Measurements from ENCODE around the gene PMAIP1. TPM values are rescaled to one million over a fixed set of nuclear protein-coding genes. Genes with fewer than 3 reads are reported as not detected.

The PMAIP1 gene
- polyA plus RNA-seq, 1 of the 3 experiments (the other 2 are of a cell fraction), result 76.9 TPM

DNA sequence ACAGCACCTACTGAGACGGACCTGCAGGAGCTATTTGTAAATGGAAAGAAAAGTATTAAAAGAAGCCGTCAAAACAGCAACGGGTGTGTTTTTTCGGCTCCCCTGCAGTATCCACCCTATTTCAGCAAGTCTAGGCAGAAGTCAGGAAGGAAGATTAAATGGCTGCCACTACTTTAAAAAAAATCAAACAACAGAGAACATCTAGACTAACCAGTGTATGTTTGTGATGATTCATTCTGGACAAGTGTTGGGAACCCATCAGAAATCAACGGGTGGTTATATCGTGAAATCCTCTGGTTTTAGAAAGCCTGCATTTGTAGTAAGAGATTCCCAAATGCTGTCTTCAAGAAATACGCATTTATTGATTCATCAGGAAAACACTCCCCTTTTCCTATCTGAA is 9.0 kb downstream of the PMAIP1 start:
- Histone ChIP-seq H3K9me3 (no peaks in the 10 kb centered on the region), H3K36me3 (replicated peaks in 1 of 2; ENCODE audit: control insufficient read depth in 1 of 2, insufficient read depth in 2 of 2, low read length in 1 of 2) (peaks cover 5 to 7% of the 10 kb centered on the region in 2 experiments), H3K4me3 (ENCODE audit: low read depth in 2 of 2, low read length in 1 of 2) (no peak overlapping the region), H3K27me3 (ENCODE audit: insufficient read depth) (no peaks in the 10 kb centered on the region), H3K4me2 (peak overlapping the region; percentile 43; the same call in 1 of the 2 replicates), H3F3A (replicated peaks; ENCODE audit: insufficient read depth) (peaks cover 49% of the 10 kb centered on the region), H3K27ac (ENCODE audit: low read depth in 2 of 2, low read length in 1 of 2) (peak overlapping the region; percentile 56 to 92; a peak in 3 of 4 replicates), H4K20me1 (ENCODE audit: insufficient read depth) (no peaks in the 10 kb centered on the region; the same call in 1 of the 2 replicates), H2AFZ (ENCODE audit: low read depth) (peak overlapping the region; percentile 60), H3K9me2 (no peaks in the 10 kb centered on the region), H3K79me2 (ENCODE audit: insufficient read depth) (peaks cover 6% of the 10 kb centered on the region), H3K4me1 (ENCODE audit: control insufficient read depth in 1 of 2, insufficient read depth in 2 of 2, low read depth in 1 of 2, low read length in 1 of 2) (peaks cover 2 to 29% of the 10 kb centered on the region in 2 experiments), H3K9ac (peak overlapping the region; percentile 28; the same call in 1 of the 2 replicates)
- 68% methylated on average over 7 of the region's 7 CpGs for WGBS (ENCODE audit: low lambda C conversion rate)
- ChIA-PET POLR2A (interaction anchor here (1.5 kb wide), 1 partner anchor 8 kb away, joined by 5 read pairs; no protein-coding TSS in a partner anchor), CTCF (no interaction called here)
- no peak for DNase-seq
- TF ChIP-seq CHD2 (IDR thresholded peaks at IDR 0.05; ENCODE audit: low read length, partially characterized antibody) (no peak), MEF2A (IDR thresholded peaks at IDR 0.05; ENCODE audit: borderline replicate concordance, low read depth) (no peak), FOSL2 (IDR thresholded peaks at IDR 0.05; ENCODE audit: borderline replicate concordance, low read depth) (peak; percentile 24; the same call in 1 of the 2 replicates), JUND (IDR thresholded peaks at IDR 0.05) (0 out of 2 replicates have a peak, but pooled peaks have one; percentile 31)

DNA sequence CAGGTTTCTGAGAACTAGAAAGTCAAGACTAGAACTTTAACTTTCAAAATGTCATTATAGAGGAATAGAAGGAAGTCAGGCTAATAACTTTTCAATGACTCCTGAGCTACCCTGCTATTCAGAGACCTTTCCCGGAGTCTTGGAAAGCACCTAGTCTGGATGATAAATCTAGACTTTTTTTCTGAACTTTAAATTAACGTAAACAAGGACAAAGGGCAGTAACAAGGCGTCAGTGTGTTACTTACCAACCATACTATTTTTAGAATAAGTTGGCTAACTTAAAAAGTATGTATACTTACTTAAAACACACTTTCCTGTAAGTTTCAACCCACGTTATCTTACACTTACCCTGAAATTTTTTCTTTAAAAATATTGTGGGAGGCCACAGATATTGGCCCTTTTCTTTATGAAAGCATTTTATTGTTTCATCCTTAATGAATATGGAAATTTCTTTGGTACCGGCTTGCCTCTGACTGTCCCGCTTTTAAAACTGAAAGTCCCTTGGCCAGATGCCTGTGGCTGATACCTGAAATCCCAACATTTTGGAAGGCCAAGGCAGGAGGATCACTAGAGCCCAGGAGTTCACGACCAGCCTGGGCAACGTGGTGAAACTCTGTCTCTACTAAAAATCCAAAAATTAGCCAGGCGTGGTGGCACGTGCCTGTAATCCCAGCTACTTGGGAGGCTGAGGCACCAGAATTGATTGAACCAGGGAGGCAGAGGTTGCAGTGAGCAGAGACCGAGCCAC is 9.7 kb downstream of the PMAIP1 start:
- peak overlapping the region; percentile 28 for H3K9ac ChIP-seq
- peak overlapping the region; percentile 43; the same call in 1 of the 2 replicates for H3K4me2 ChIP-seq
- CTCF ChIA-PET, result no interaction called here
- H3K36me3 ChIP-seq (replicated peaks in 1 of 2; ENCODE audit: control insufficient read depth in 1 of 2, insufficient read depth in 2 of 2, low read length in 1 of 2), result peaks cover 0 to under 1% of the 10 kb centered on the region in 2 experiments
- no peaks in the 10 kb centered on the region for H3K27me3 ChIP-seq (ENCODE audit: insufficient read depth)
- H3K9me3 ChIP-seq, result no peaks in the 10 kb centered on the region
- H2AFZ ChIP-seq (ENCODE audit: low read depth), result peak overlapping the region; percentile 60
- DNase-seq, result no peak
- peak overlapping the region; percentile 56 to 92; a peak in 3 of 4 replicates for H3K27ac ChIP-seq (ENCODE audit: low read depth in 2 of 2, low read length in 1 of 2)
- peaks cover 45% of the 10 kb centered on the region for H3F3A ChIP-seq (replicated peaks; ENCODE audit: insufficient read depth)
- POLR2A ChIA-PET, result interaction anchor here (1.5 kb wide), 1 partner anchor 9 kb away, joined by 5 read pairs; no protein-coding TSS in a partner anchor
- H3K9me2 ChIP-seq, result no peaks in the 10 kb centered on the region
- no peak overlapping the region for H3K4me3 ChIP-seq (ENCODE audit: low read depth in 2 of 2, low read length in 1 of 2)
- no peaks in the 10 kb centered on the region for H3K79me2 ChIP-seq (ENCODE audit: insufficient read depth)
- TF ChIP-seq IRF3 (IDR thresholded peaks at IDR 0.05; ENCODE audit: low read depth, low read length) (no peak), YY1 (IDR thresholded peaks at IDR 0.05; ENCODE audit: low read depth) (no peak), MEF2A (IDR thresholded peaks at IDR 0.05; ENCODE audit: borderline replicate concordance, low read depth) (peak; percentile 37; the same call in 1 of the 2 replicates), SMC3 (IDR thresholded peaks at IDR 0.05; ENCODE audit: low read depth, low read length) (no peak)
- peaks cover 2 to 22% of the 10 kb centered on the region in 2 experiments for H3K4me1 ChIP-seq (ENCODE audit: control insufficient read depth in 1 of 2, insufficient read depth in 2 of 2, low read depth in 1 of 2, low read length in 1 of 2)
- 62% methylated on average over 11 of the region's 11 CpGs for WGBS (ENCODE audit: low lambda C conversion rate)
- H4K20me1 ChIP-seq (ENCODE audit: insufficient read depth), result no peaks in the 10 kb centered on the region

- no peaks in the 10 kb centered on the region for H4K20me1 ChIP-seq (ENCODE audit: insufficient read depth)
- H3K36me3 ChIP-seq (replicated peaks in 1 of 2; ENCODE audit: control insufficient read depth in 1 of 2, insufficient read depth in 2 of 2, low read length in 1 of 2), result no peaks in the 10 kb centered on the region
- peaks cover 2 to 16% of the 10 kb centered on the region in 2 experiments for H3K4me1 ChIP-seq (ENCODE audit: control insufficient read depth in 1 of 2, insufficient read depth in 2 of 2, low read depth in 1 of 2, low read length in 1 of 2)
- H3K27me3 ChIP-seq (ENCODE audit: insufficient read depth), result no peaks in the 10 kb centered on the region
- ChIA-PET CTCF (interaction anchor here (0.7 to 0.8 kb wide), 2 partner anchors 11 to 16 kb away, joined by 3 read pairs; no protein-coding TSS in a partner anchor), POLR2A (no interaction called here)
- H2AFZ ChIP-seq (ENCODE audit: low read depth), result no peak overlapping the region
- H3K9ac ChIP-seq, result peak overlapping the region; percentile 10; the same call in 1 of the 2 replicates
- H3K79me2 ChIP-seq (ENCODE audit: insufficient read depth), result no peaks in the 10 kb centered on the region
- no peak for DNase-seq
- peak overlapping the region; percentile 62 for H3K4me2 ChIP-seq
- 57% methylated on average over 2 of the region's 2 CpGs for WGBS (ENCODE audit: low lambda C conversion rate)
- H3K4me3 ChIP-seq (ENCODE audit: low read depth in 2 of 2, low read length in 1 of 2), result no peak overlapping the region
- H3K9me3 ChIP-seq, result no peaks in the 10 kb centered on the region
- H3K9me2 ChIP-seq, result no peaks in the 10 kb centered on the region
- peak overlapping the region; percentile 18 to 92; a peak in 3 of 4 replicates for H3K27ac ChIP-seq (ENCODE audit: low read depth in 2 of 2, low read length in 1 of 2)
- peaks cover 35% of the 10 kb centered on the region for H3F3A ChIP-seq (replicated peaks; ENCODE audit: insufficient read depth)
- peak; percentile 52 to 53; a peak in 2 of 4 replicates for TF ChIP-seq EP300 (IDR thresholded peaks at IDR 0.05; ENCODE audit: borderline replicate concordance in 1 of 2, low read depth in 1 of 2, low read length in 1 of 2)
- no peak for TF ChIP-seq EZH2phosphoT487 (IDR thresholded peaks at IDR 0.05; ENCODE audit: borderline replicate concordance, low read depth)
- no peak for TF ChIP-seq FOXJ3 (CRISPR knock-in tag; IDR thresholded peaks at IDR 0.05)
- TF ChIP-seq RXRA (IDR thresholded peaks at IDR 0.05; ENCODE audit: borderline replicate concordance, low read depth), result 0 out of 2 replicates have a peak, but pooled peaks have one; percentile 14
- TF ChIP-seq IRF3 (IDR thresholded peaks at IDR 0.05; ENCODE audit: low read depth, low read length), result no peak
- no peak for TF ChIP-seq SIN3A (IDR thresholded peaks at IDR 0.05; ENCODE audit: borderline replicate concordance, low read depth, low read length)
- TF ChIP-seq, protein P1, sequence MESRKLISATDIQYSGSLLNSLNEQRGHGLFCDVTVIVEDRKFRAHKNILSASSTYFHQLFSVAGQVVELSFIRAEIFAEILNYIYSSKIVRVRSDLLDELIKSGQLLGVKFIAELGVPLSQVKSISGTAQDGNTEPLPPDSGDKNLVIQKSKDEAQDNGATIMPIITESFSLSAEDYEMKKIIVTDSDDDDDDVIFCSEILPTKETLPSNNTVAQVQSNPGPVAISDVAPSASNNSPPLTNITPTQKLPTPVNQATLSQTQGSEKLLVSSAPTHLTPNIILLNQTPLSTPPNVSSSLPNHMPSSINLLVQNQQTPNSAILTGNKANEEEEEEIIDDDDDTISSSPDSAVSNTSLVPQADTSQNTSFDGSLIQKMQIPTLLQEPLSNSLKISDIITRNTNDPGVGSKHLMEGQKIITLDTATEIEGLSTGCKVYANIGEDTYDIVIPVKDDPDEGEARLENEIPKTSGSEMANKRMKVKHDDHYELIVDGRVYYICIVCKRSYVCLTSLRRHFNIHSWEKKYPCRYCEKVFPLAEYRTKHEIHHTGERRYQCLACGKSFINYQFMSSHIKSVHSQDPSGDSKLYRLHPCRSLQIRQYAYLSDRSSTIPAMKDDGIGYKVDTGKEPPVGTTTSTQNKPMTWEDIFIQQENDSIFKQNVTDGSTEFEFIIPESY (IDR thresholded peaks at IDR 0.05; ENCODE audit: borderline replicate concordance, low read depth), result no peak
- TF ChIP-seq GABPA (IDR thresholded peaks at IDR 0.05; ENCODE audit: low read depth), result no peak
Observed at GRCh38 chr18:59910967-59911366, 11.2 kb downstream of the PMAIP1 start.
